Measurements from ENCODE around the gene KDM4D.
"Not testable (repeated sequence)": the region's sequence is repeated elsewhere in the genome, so short reads cannot be mapped to it uniquely, and the experiment has no call there.

The KDM4D gene

DNA sequence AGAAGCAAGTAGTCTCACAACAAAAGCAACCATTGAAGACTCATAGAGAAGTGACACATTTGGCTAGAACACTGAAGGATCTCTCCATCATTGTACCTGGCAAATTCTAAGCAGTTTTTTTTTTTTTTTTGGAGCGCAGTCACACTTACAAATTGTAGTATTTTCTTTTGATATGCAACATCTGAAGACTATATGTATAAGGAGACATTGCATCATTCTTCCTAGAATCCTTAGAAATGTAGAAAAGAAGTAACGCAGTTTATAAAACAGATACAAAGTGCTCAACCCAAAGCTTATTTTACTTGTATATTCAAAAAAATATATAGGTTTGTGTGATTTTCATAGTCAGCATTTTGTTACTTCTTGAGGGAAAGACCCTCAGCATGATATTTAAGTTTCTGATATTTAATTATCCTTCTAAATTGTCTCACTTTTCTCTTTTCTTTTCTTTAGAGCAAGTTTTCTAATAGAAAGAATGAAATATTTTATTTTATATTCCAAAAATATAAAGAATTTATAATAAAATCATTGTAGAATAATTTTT, 20.0 kb downstream of the KDM4D start:
- Histone ChIP-seq H3K36me3 (ENCODE audit: insufficient read depth, low read length) (peaks cover 8% of the 10 kb centered on the region; the same call in 1 of the 2 replicates), H3K79me2 (ENCODE audit: control insufficient read depth, insufficient read depth, low read length, unreplicated experiment) (no peaks in the 10 kb centered on the region), H3K4me1 (ENCODE audit: control insufficient read depth, insufficient read depth, low read length, unreplicated experiment) (no peaks in the 10 kb centered on the region), H3K27ac (ENCODE audit: low read depth, low read length) (no peak overlapping the region), H2AFZ (ENCODE audit: low read length, unreplicated experiment) (no peak overlapping the region), H3K27me3 (ENCODE audit: insufficient read depth, low read length) (no peaks in the 10 kb centered on the region), H3K4me3 (ENCODE audit: low read depth, low read length) (no peak overlapping the region)

DNA sequence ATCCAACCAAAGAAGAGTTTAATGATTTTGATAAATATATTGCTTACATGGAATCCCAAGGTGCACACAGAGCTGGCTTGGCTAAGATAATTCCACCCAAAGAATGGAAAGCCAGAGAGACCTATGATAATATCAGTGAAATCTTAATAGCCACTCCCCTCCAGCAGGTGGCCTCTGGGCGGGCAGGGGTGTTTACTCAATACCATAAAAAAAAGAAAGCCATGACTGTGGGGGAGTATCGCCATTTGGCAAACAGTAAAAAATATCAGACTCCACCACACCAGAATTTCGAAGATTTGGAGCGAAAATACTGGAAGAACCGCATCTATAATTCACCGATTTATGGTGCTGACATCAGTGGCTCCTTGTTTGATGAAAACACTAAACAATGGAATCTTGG, 23.9 kb downstream of the KDM4D start:
- H3K27me3 ChIP-seq (ENCODE audit: insufficient read depth, low read length) = no peaks in the 10 kb centered on the region
- no peaks in the 10 kb centered on the region for H3K4me1 ChIP-seq (ENCODE audit: control insufficient read depth, insufficient read depth, low read length, unreplicated experiment)
- no peak overlapping the region for H2AFZ ChIP-seq (ENCODE audit: low read length, unreplicated experiment)
- no peak overlapping the region for H3K4me3 ChIP-seq (ENCODE audit: low read depth, low read length)
- no peaks in the 10 kb centered on the region for H3K79me2 ChIP-seq (ENCODE audit: control insufficient read depth, insufficient read depth, low read length, unreplicated experiment)
- H3K27ac ChIP-seq (ENCODE audit: low read depth, low read length) = no peak overlapping the region
- peaks cover 8% of the 10 kb centered on the region; the same call in 1 of the 2 replicates for H3K36me3 ChIP-seq (ENCODE audit: insufficient read depth, low read length)

DNA sequence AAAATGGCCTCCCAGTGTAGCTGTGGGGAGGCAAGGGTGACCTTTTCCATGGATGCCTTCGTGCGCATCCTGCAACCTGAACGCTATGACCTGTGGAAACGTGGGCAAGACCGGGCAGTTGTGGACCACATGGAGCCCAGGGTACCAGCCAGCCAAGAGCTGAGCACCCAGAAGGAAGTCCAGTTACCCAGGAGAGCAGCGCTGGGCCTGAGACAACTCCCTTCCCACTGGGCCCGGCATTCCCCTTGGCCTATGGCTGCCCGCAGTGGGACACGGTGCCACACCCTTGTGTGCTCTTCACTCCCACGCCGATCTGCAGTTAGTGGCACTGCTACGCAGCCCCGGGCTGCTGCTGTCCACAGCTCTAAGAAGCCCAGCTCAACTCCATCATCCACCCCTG, 24.8 kb downstream of the KDM4D start:
- Histone ChIP-seq H2AFZ (ENCODE audit: low read length, unreplicated experiment) (no peak overlapping the region), H3K36me3 (ENCODE audit: insufficient read depth, low read length) (peaks cover 8% of the 10 kb centered on the region; the same call in 1 of the 2 replicates), H3K27me3 (ENCODE audit: insufficient read depth, low read length) (no peaks in the 10 kb centered on the region), H3K4me3 (ENCODE audit: low read depth, low read length) (no peak overlapping the region), H3K4me1 (ENCODE audit: control insufficient read depth, insufficient read depth, low read length, unreplicated experiment) (no peaks in the 10 kb centered on the region), H3K79me2 (ENCODE audit: control insufficient read depth, insufficient read depth, low read length, unreplicated experiment) (no peaks in the 10 kb centered on the region), H3K27ac (ENCODE audit: low read depth, low read length) (no peak overlapping the region)

DNA sequence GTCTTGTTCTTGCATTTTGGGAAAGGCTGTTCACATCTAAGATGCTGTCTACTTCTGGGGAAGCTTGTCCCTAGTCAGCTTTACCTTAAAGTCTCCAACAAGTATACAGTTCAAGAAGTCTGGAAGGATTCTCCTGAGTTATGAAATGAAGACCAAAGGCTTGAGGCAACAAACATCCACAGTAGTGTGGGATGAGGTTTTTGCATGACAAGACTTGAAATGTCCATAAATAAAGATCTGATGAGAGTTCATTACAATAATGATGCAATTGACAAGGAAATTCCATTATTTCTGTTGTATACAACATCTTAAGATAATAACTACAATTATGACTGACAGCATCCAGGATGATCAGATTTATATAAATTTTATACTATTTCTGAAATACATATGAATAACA, 30.2 kb downstream of the KDM4D start:
- Histone ChIP-seq H3K27ac (ENCODE audit: low read depth, low read length) (no peak overlapping the region), H2AFZ (ENCODE audit: low read length, unreplicated experiment) (no peak overlapping the region), H3K27me3 (ENCODE audit: insufficient read depth, low read length) (no peaks in the 10 kb centered on the region), H3K36me3 (ENCODE audit: insufficient read depth, low read length) (no peaks in the 10 kb centered on the region), H3K4me1 (ENCODE audit: control insufficient read depth, insufficient read depth, low read length, unreplicated experiment) (peaks cover 13% of the 10 kb centered on the region), H3K79me2 (ENCODE audit: control insufficient read depth, insufficient read depth, low read length, unreplicated experiment) (no peaks in the 10 kb centered on the region), H3K4me3 (ENCODE audit: low read depth, low read length) (no peak overlapping the region)

DNA sequence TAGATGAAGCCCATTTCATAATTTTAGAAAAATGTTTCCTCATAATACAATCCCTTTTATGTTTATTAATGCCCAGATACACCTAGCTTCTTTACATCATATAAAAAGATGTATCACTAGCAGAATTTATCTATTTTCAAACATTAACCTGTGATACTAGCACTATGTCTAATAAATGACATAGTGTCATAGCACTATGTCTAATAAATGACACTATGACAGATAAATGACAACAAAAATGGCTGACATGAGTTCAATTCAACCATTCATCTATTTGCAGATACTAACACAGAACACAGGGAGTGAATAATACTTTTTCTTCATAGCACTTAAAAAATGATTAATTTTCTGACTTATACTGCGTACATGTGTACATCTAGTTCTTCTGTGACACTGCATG, 32.1 kb downstream of the KDM4D start:
- H3K79me2 ChIP-seq (ENCODE audit: control insufficient read depth, insufficient read depth, low read length, unreplicated experiment) = no peaks in the 10 kb centered on the region
- H3K4me1 ChIP-seq (ENCODE audit: control insufficient read depth, insufficient read depth, low read length, unreplicated experiment) = peaks cover 13% of the 10 kb centered on the region
- H3K4me3 ChIP-seq (ENCODE audit: low read depth, low read length) = no peak overlapping the region
- no peak overlapping the region for H3K27ac ChIP-seq (ENCODE audit: low read depth, low read length)
- no peak overlapping the region for H2AFZ ChIP-seq (ENCODE audit: low read length, unreplicated experiment)
- H3K36me3 ChIP-seq (ENCODE audit: insufficient read depth, low read length) = no peaks in the 10 kb centered on the region
- H3K27me3 ChIP-seq (ENCODE audit: insufficient read depth, low read length) = 0 out of 2 replicates have a peak, but pooled peaks cover 10% of the 10 kb centered on the region

DNA sequence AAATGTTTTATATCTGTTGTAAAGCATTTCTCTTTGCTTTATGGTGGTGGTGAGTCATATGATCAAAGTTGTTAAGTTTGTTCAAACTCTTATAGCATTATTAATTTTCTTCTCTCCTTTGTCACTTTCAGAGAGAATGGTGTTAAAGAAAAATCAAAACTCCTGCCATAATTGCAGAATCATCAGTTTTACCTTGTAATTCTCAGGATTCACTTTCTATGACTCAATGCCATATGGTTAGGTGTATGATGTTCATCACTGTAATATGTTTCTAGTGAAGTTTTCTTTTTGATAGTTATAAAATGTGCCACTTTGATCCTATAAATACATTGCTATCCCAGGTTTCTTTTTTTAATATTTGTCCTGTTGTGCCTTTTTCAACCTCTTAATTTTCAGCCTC, 37.9 kb downstream of the KDM4D start:
- H3K27me3 ChIP-seq (ENCODE audit: insufficient read depth, low read length) = 0 out of 2 replicates have a peak, but pooled peaks cover 10% of the 10 kb centered on the region
- no peak overlapping the region for H3K4me3 ChIP-seq (ENCODE audit: low read depth, low read length)
- H2AFZ ChIP-seq (ENCODE audit: low read length, unreplicated experiment) = no peak overlapping the region
- H3K36me3 ChIP-seq (ENCODE audit: insufficient read depth, low read length) = no peaks in the 10 kb centered on the region
- H3K79me2 ChIP-seq (ENCODE audit: control insufficient read depth, insufficient read depth, low read length, unreplicated experiment) = no peaks in the 10 kb centered on the region
- H3K4me1 ChIP-seq (ENCODE audit: control insufficient read depth, insufficient read depth, low read length, unreplicated experiment) = no peaks in the 10 kb centered on the region
- no peak overlapping the region for H3K27ac ChIP-seq (ENCODE audit: low read depth, low read length)

DNA sequence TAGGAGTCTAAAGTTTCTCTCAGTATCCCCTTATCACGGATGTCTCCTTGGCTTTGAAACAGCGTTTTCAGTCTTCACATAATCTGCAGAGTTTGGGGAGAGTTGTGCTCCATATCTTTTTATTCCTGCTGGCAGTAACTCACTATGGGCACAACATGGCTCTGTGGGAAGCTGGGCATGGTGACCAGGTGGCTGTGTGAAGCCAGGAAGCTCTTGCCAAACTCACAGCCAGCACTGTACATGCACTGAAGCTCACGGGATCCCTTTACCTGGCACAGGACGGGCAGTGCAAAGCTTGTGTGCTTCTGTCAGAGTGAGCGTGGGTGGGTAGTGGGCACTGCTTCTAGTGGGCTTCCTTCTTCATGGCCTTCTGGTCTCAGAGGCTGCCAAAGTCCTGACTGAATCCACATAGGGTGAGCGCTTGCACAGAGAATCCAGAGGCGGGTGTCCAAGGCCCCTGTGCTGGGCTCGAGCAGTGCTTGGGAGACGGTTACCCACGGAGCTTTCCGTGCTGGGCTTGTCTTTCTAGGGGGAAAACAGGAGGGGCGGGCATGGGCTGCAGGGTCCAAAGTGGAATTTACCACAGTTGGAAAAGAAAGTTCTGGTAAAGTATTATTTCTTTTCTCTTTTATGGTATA, 40.8 kb downstream of the KDM4D start:
- no peaks in the 10 kb centered on the region for H3K79me2 ChIP-seq (ENCODE audit: control insufficient read depth, insufficient read depth, low read length, unreplicated experiment)
- no peak overlapping the region for H2AFZ ChIP-seq (ENCODE audit: low read length, unreplicated experiment)
- H3K4me3 ChIP-seq (ENCODE audit: low read depth, low read length) = no peak overlapping the region
- no peaks in the 10 kb centered on the region for H3K36me3 ChIP-seq (ENCODE audit: insufficient read depth, low read length)
- H3K4me1 ChIP-seq (ENCODE audit: control insufficient read depth, insufficient read depth, low read length, unreplicated experiment) = no peaks in the 10 kb centered on the region
- H3K27me3 ChIP-seq (ENCODE audit: insufficient read depth, low read length) = 0 out of 2 replicates have a peak, but pooled peaks cover 10% of the 10 kb centered on the region
- no peak overlapping the region for H3K27ac ChIP-seq (ENCODE audit: low read depth, low read length)

DNA sequence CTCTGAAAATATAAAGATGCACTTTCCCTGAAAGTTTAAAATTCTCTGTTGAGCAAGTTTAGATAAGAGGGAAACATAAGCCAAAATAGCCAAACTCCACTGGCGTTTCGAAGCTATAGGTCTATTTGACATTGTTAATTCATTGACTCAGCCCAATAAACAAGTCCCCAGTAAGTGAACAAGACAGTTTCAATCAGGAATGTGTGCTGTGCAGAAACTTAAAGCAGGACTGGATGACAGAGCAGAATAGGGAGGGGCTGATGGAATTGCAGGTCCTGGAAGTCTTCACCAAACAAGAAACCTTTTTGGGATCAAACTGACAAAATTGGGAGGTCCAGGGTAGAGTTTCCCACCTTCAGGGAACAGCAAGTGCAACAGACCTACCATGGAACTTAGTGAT, 42.6 kb downstream of the KDM4D start:
- Histone ChIP-seq H3K27me3 (ENCODE audit: insufficient read depth, low read length) (no peaks in the 10 kb centered on the region), H3K4me3 (ENCODE audit: low read depth, low read length) (no peak overlapping the region), H3K36me3 (ENCODE audit: insufficient read depth, low read length) (no peaks in the 10 kb centered on the region), H3K27ac (ENCODE audit: low read depth, low read length) (no peak overlapping the region), H3K4me1 (ENCODE audit: control insufficient read depth, insufficient read depth, low read length, unreplicated experiment) (no peaks in the 10 kb centered on the region), H3K79me2 (ENCODE audit: control insufficient read depth, insufficient read depth, low read length, unreplicated experiment) (no peaks in the 10 kb centered on the region), H2AFZ (ENCODE audit: low read length, unreplicated experiment) (no peak overlapping the region)

DNA sequence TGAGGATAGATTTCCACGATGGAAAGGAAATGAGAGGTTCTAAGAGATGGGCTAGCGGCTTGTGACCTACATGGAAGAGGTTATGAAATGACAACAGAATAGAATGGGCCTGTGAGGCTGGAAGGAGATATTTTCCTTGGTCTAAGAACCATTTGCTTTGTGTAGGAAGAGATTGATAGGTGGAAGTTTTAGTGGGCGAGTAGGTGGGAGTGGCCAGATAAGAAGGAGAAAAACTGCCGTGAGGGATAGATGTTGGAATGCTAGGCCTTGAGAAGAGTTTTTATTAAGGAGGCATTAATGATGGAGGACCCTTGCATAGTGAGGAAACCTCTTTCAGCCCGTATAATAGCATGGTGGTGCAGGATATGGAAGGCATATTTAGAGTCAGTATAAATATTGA, 48.0 kb downstream of the KDM4D start:
- not testable (repeated sequence) for H3K27me3 ChIP-seq (ENCODE audit: insufficient read depth, low read length); H3K4me1 ChIP-seq (ENCODE audit: control insufficient read depth, insufficient read depth, low read length, unreplicated experiment)

DNA sequence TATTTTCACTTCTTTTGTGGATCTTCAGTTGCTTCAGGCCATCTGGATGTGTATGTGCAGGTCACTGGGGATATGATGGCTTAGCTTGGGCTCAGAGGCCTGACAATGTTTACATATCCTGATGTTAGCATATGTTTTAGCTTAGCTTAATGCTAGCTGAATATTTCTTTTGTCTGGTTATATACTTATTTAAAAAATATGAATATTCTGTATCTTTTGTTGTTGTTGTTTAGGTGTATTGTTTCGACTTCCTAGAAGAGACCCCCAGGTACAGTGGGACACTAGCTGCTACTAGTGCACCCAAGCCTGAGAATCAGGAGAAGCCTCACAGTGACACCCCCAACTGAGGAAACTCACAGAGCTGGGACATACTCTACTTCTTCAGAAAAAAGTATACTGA, 51.4 kb downstream of the KDM4D start, which contains the start of gene KDM4E:
TSS of gene KDM4E (plus strand) at position 301 of the 400 bp plus-strand sequence. CDS start 300 bp downstream, outside the sequence.
- no peak within 1 kb of the TSS for H2AFZ ChIP-seq (ENCODE audit: low read length, unreplicated experiment)
- H3K79me2 ChIP-seq (ENCODE audit: control insufficient read depth, insufficient read depth, low read length, unreplicated experiment) = no peaks in the 10 kb centered on the region
- no peaks in the 10 kb centered on the region for H3K36me3 ChIP-seq (ENCODE audit: insufficient read depth, low read length)
- no peaks in the 10 kb centered on the region for H3K4me1 ChIP-seq (ENCODE audit: control insufficient read depth, insufficient read depth, low read length, unreplicated experiment)
- no peak within 1 kb of the TSS for H3K4me3 ChIP-seq (ENCODE audit: low read depth, low read length)
- H3K27ac ChIP-seq (ENCODE audit: low read depth, low read length) = no peak within 1 kb of the TSS
- no peaks in the 10 kb centered on the region for H3K27me3 ChIP-seq (ENCODE audit: insufficient read depth, low read length)

More for the DNA sequence above, 48.0 kb downstream of the KDM4D start:
- H3K36me3 ChIP-seq (ENCODE audit: insufficient read depth, low read length); H3K27ac ChIP-seq (ENCODE audit: low read depth, low read length); H3K79me2 ChIP-seq (ENCODE audit: control insufficient read depth, insufficient read depth, low read length, unreplicated experiment); H3K4me3 ChIP-seq (ENCODE audit: low read depth, low read length); H2AFZ ChIP-seq (ENCODE audit: low read length, unreplicated experiment): not testable (repeated sequence)

DNA sequence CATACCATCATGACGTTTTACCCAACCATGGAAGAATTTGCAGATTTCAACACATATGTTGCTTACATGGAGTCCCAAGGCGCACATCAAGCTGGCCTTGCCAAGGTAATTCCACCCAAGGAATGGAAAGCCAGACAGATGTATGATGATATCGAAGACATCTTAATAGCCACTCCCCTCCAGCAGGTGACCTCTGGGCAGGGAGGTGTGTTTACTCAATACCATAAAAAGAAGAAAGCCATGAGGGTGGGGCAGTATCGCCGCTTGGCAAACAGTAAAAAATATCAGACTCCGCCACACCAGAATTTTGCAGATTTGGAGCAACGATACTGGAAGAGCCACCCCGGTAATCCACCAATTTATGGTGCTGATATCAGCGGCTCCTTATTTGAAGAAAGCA, 52.1 kb downstream of the KDM4D start:
- H3K4me1 ChIP-seq (ENCODE audit: control insufficient read depth, insufficient read depth, low read length, unreplicated experiment); H3K27me3 ChIP-seq (ENCODE audit: insufficient read depth, low read length); H3K27ac ChIP-seq (ENCODE audit: low read depth, low read length); H2AFZ ChIP-seq (ENCODE audit: low read length, unreplicated experiment); H3K4me3 ChIP-seq (ENCODE audit: low read depth, low read length); H3K36me3 ChIP-seq (ENCODE audit: insufficient read depth, low read length); H3K79me2 ChIP-seq (ENCODE audit: control insufficient read depth, insufficient read depth, low read length, unreplicated experiment): not testable (repeated sequence)
